DMS 273 treated with DMSO at 0.1 percent for 48 hours (cell line): ENCODE measurements around the gene PLA2G2C.
"Not testable (repeated sequence)": the region's sequence is repeated elsewhere in the genome, so short reads cannot be mapped to it uniquely, and the experiment has no call there.

ENCODE experiments used
- DNase-seq: peaks from one replicate; lab custom pipeline; 2025; lab: John Stamatoyannopoulos, UW

Gene PLA2G2C

GRCh38 chr1:20130518-20130917, 55.8 kb downstream of the PLA2G2C start:
- not testable (repeated sequence) for DNase-seq

- no peak for DNase-seq
Measured at GRCh38 chr1:20126806-20127440, 59.4 kb downstream of the PLA2G2C start.

- no peak for DNase-seq
Measured at GRCh38 chr1:20126041-20126805, 60.1 kb downstream of the PLA2G2C start.

GRCh38 chr1:20125100-20125499, 61.2 kb downstream of the PLA2G2C start:
- DNase-seq: no peak

GRCh38 chr1:20124456-20125057, 61.8 kb downstream of the PLA2G2C start:
- no peak for DNase-seq

- no peak for DNase-seq
Measured at GRCh38 chr1:20123722-20124455, 62.4 kb downstream of the PLA2G2C start.

GRCh38 chr1:20120796-20121195, 65.5 kb downstream of the PLA2G2C start:
- no peak for DNase-seq

GRCh38 chr1:20119347-20119746, 67.0 kb downstream of the PLA2G2C start, which contains the start of gene PLA2G2D:
Gene PLA2G2D, minus strand, starts transcription at chr1:20119536. Its CDS starts 38 bp downstream, at chr1:20119498.
- no peak for DNase-seq

- DNase-seq: no peak
Measured at GRCh38 chr1:20117236-20117635, 69.1 kb downstream of the PLA2G2C start.

GRCh38 chr1:20115916-20116315, 70.4 kb downstream of the PLA2G2C start:
- DNase-seq: no peak

GRCh38 chr1:20115479-20115878, 70.8 kb downstream of the PLA2G2C start:
- DNase-seq: no peak

GRCh38 chr1:20114021-20114648, 72.2 kb downstream of the PLA2G2C start:
- DNase-seq: no peak
